Vagina (tissue), 2 donors: ENCODE measurements around the gene ARHGEF28.

Experiments
- CTCF ChIP-seq, 3 experiments: fragments of 450-650 bp in 2 of 3; fragments of 200-600 bp in 1 of 3; sonication (generic) in 1 of 3; IDR thresholded peaks; one replicate each; pipeline ENCODE4 v1.5.1; 2017 to 2019; ENCODE audit warnings: antibody characterized with exemption in 3 of 3, mild to moderate bottlenecking in 2 of 3, moderate library complexity in 2 of 3
- POLR2A ChIP-seq, 2 donors: fragments of 450-650 bp; IDR thresholded peaks; one replicate each; pipeline ENCODE4 v1.6.1; 2017; ENCODE audit warnings: antibody characterized with exemption in 2 of 2, mild to moderate bottlenecking in 2 of 2, moderate library complexity in 2 of 2
- POLR2AphosphoS5 ChIP-seq, 2 donors: sonication (generic); formaldehyde crosslinking; IDR thresholded peaks; one replicate each; pipeline ENCODE4 v1.9.0; 2017; ENCODE audit warnings: antibody characterized with exemption in 2 of 2, mild to moderate bottlenecking in 2 of 2, low read depth in 1 of 2; ENCODE audit not compliant: insufficient read depth in 1 of 2

- TF ChIP-seq CTCF (IDR thresholded peaks at IDR 0.05) (no peak), POLR2AphosphoS5 (IDR thresholded peaks at IDR 0.05; ENCODE audit: insufficient read depth in 1 of 2, low read depth in 1 of 2) (no peak), POLR2A (IDR thresholded peaks at IDR 0.05) (no peak)
Observed at GRCh38 chr5:73674669-73675004, 48.6 kb downstream of the ARHGEF28 start.
